CD4-positive, alpha-beta T cell treated with Interleukin-15 for 4 hours (primary cell): Measurements from ENCODE around the gene MPEG1.
A peak's percentile ranks its signal among the peaks of the same experiment; 100 is the strongest.

Experiments used
- DNase-seq: peaks from one replicate; pipeline ENCODE4 v3.0.0-alpha.2; 2020; ENCODE audit warnings: low spot score

MPEG1 gene

GRCh38 chr11:59188954-59189353 is 23.8 kb downstream of the MPEG1 start:
- no peak for DNase-seq

- no peak for DNase-seq
Observed at GRCh38 chr11:59187587-59187986, 25.1 kb downstream of the MPEG1 start.

- no peak for DNase-seq
Observed at GRCh38 chr11:59187035-59187434, 25.7 kb downstream of the MPEG1 start.

GRCh38 chr11:59186130-59186594 is 26.6 kb downstream of the MPEG1 start:
- DNase-seq = peak; percentile 39

- DNase-seq = no peak
Observed at GRCh38 chr11:59185386-59185945, 27.3 kb downstream of the MPEG1 start.

GRCh38 chr11:59184691-59185339 is 27.9 kb downstream of the MPEG1 start:
- DNase-seq = no peak

- no peak for DNase-seq
Observed at GRCh38 chr11:59183771-59184170, 29.0 kb downstream of the MPEG1 start.

- DNase-seq = no peak
Observed at GRCh38 chr11:59182457-59183151, 30.1 kb downstream of the MPEG1 start.

GRCh38 chr11:59181746-59182456 is 30.8 kb downstream of the MPEG1 start:
- no peak for DNase-seq

GRCh38 chr11:59180907-59181306 is 31.8 kb downstream of the MPEG1 start:
- DNase-seq = no peak

GRCh38 chr11:59180168-59180776 is 32.5 kb downstream of the MPEG1 start:
- no peak for DNase-seq

GRCh38 chr11:59179121-59179520 is 33.6 kb downstream of the MPEG1 start:
- no peak for DNase-seq

GRCh38 chr11:59178402-59178801 is 34.3 kb downstream of the MPEG1 start:
- no peak for DNase-seq

GRCh38 chr11:59176330-59176729 is 36.4 kb downstream of the MPEG1 start:
- DNase-seq = no peak

GRCh38 chr11:59175091-59175501 is 37.6 kb downstream of the MPEG1 start:
- no peak for DNase-seq

- DNase-seq = no peak
Observed at GRCh38 chr11:59174664-59175033, 38.1 kb downstream of the MPEG1 start.

- DNase-seq = no peak
Observed at GRCh38 chr11:59173964-59174663, 38.6 kb downstream of the MPEG1 start.

- no peak for DNase-seq
Observed at GRCh38 chr11:59173080-59173963, 39.4 kb downstream of the MPEG1 start.

- no peak for DNase-seq
Observed at GRCh38 chr11:59172345-59173079, 40.2 kb downstream of the MPEG1 start.
